B cell (primary cell): ENCODE results near the gene HAPLN1. TPM values are rescaled to one million over a fixed set of nuclear protein-coding genes. Genes with fewer than 3 reads are reported as not detected.

ENCODE experiments used
- ATAC-seq: fragments of 200-7000 bp; cut with Tn5 transposase; one replicate; pipeline ENCODE4 v1.10.0; 2021; ENCODE audit warnings: low read depth, mild to moderate bottlenecking, moderate number of reproducible peaks, moderate library complexity
- CTCF ChIA-PET: fragments of 350-600 bp; sonication (Branson Sonifier 250); formaldehyde crosslinking; loops from one replicate; lab custom pipeline; 2021; ENCODE audit warnings: antibody characterized with exemption, inconsistent platforms; lab: Charles Lee
- POLR2A ChIA-PET: fragments of 350-600 bp; sonication (Branson Sonifier 250); formaldehyde crosslinking; loops from one replicate; lab custom pipeline; 2021; ENCODE audit warnings: antibody characterized with exemption; lab: Charles Lee
- DNase-seq: peaks from one replicate; pipeline ENCODE4 v3.0.0; 2013
- H2AFZ ChIP-seq: 2 replicates; pipeline ENCODE4 v1.6.1; 2012; ENCODE audit warnings: mild to moderate bottlenecking, low read depth, low read length; ENCODE audit not compliant: insufficient read depth, poor library complexity, severe bottlenecking
- H3K27ac ChIP-seq, 2 donors: 1 replicate in 1 of 2; 2 replicates in 1 of 2; pipeline ENCODE4 v1.5.1; 2012 to 2013; ENCODE audit warnings: low read length in 2 of 2, mild to moderate bottlenecking in 2 of 2, moderate library complexity in 1 of 2
- H3K27me3 ChIP-seq, 4 experiments: fragments of 200-600 bp in 1 of 4; sonication (generic) in 1 of 4; replicated peaks in 1 of 4; 1 replicate in 2 of 4; 2 replicates in 2 of 4; pipeline versions ENCODE4 v1.6.1 to v1.7.0; 2013 to 2016; ENCODE audit warnings: low read length in 3 of 4, mild to moderate bottlenecking in 2 of 4, mixed read lengths in 1 of 4, moderate library complexity in 1 of 4; ENCODE audit not compliant: insufficient read depth in 4 of 4, control insufficient read depth in 3 of 4; ENCODE audit errors: control extremely low read depth in 1 of 4
- H3K36me3 ChIP-seq, 2 experiments: replicated peaks in 1 of 2; 1 replicate in 1 of 2; 2 replicates in 1 of 2; pipeline versions ENCODE4 v1.6.1 to v1.7.1; 2013; ENCODE audit warnings: low read length in 1 of 2; ENCODE audit not compliant: insufficient read depth in 2 of 2, control insufficient read depth in 1 of 2; ENCODE audit errors: control extremely low read depth in 1 of 2, extremely low read depth in 1 of 2
- H3K4me1 ChIP-seq, 2 donors: fragments of 200-600 bp in 1 of 2; sonication (generic) in 1 of 2; 1 replicate in 1 of 2; 2 replicates in 1 of 2; pipeline versions ENCODE4 v1.5.1 to v1.6.1; 2013 to 2017; ENCODE audit warnings: low read length in 2 of 2; ENCODE audit not compliant: control insufficient read depth in 2 of 2, insufficient read depth in 2 of 2
- H3K4me2 ChIP-seq: replicated peaks from 2 replicates; pipeline ENCODE3; 2012; ENCODE audit warnings: mild to moderate bottlenecking, low read depth, low read length; ENCODE audit not compliant: poor library complexity, severe bottlenecking
- H3K4me3 ChIP-seq, 5 experiments: fragments of 200-600 bp in 1 of 5; sonication (generic) in 1 of 5; 1 replicate in 3 of 5; 2 replicates in 2 of 5; pipeline versions ENCODE4 v1.5.1 to v1.7.0; 2011 to 2016; ENCODE audit warnings: low read length in 4 of 5, mild to moderate bottlenecking in 4 of 5, low read depth in 2 of 5, control low read depth in 1 of 5, moderate library complexity in 1 of 5; ENCODE audit not compliant: insufficient read depth in 1 of 5; ENCODE audit errors: control extremely low read depth in 1 of 5, extremely low read depth in 1 of 5
- H3K79me2 ChIP-seq: fragments of 200-600 bp; sonication (generic); one replicate; pipeline ENCODE4 v1.6.0; 2016; ENCODE audit warnings: low read length; ENCODE audit not compliant: control insufficient read depth, insufficient read depth
- H3K9ac ChIP-seq: fragments of 200-600 bp; sonication (generic); 2 replicates; pipeline ENCODE4 v1.6.1; 2017; ENCODE audit warnings: mild to moderate bottlenecking, low read length, moderate library complexity
- H3K9me3 ChIP-seq, 3 donors: one replicate each; pipeline versions ENCODE4 v1.6.1 to v1.7.1; 2013; ENCODE audit warnings: low read length in 2 of 3; ENCODE audit not compliant: control insufficient read depth in 2 of 3, insufficient read depth in 1 of 3; ENCODE audit errors: control extremely low read depth in 1 of 3
- H4K20me1 ChIP-seq: 2 replicates; pipeline ENCODE4 v1.6.0; 2012; ENCODE audit warnings: mild to moderate bottlenecking, low read length; ENCODE audit not compliant: insufficient read depth, control insufficient read depth, poor library complexity, severe bottlenecking
- H3K27ac Mint-ChIP-seq: one replicate; pipeline ENCODE4 v1.8.0; 2021; ENCODE audit warnings: mixed read lengths
- H3K27me3 Mint-ChIP-seq: one replicate; pipeline ENCODE4 v1.8.0; 2021; ENCODE audit warnings: mixed read lengths
- H3K4me1 Mint-ChIP-seq: one replicate; pipeline ENCODE4 v1.8.0; 2021; ENCODE audit warnings: mixed read lengths
- H3K4me3 Mint-ChIP-seq: one replicate; pipeline ENCODE4 v1.8.0; 2021; ENCODE audit warnings: mixed read lengths
- H3K9me3 Mint-ChIP-seq: one replicate; pipeline ENCODE4 v1.8.0; 2022; ENCODE audit warnings: mixed read lengths; ENCODE audit not compliant: insufficient read depth
- EZH2 ChIP-seq: IDR thresholded peaks from 2 replicates; pipeline ENCODE4 v1.6.1; 2012; ENCODE audit warnings: borderline replicate concordance, low read depth, mild to moderate bottlenecking, moderate library complexity, low read length; ENCODE audit not compliant: insufficient read depth, poor library complexity, severe bottlenecking
- WGBS: methylation state at CpG from one replicate; pipeline ENCODE4 v1.1.5; 2013; ENCODE audit warnings: missing lambda C conversion rate; ENCODE audit not compliant: insufficient coverage; 5-methylcytosine and 5-hydroxymethylcytosine counted together
- intact Hi-C: fragments of 100-400 bp; cut with micrococcal nuclease; formaldehyde crosslinking; loops from one replicate; pipeline ENCODE4 v1.10.0; 2022
- polyA plus RNA-seq: library from polyadenylated mRNA; depleted of rRNA; stranded (reverse); fragments of >200 nt; gene quantifications from 2 replicates; pipeline ENCODE4 v1.2.3, GENCODE V29; 2012
- total RNA-seq, 2 donors: library from RNA; stranded (reverse); fragments of 120-200 nt in 1 of 2; gene quantifications; 1 replicate in 1 of 2; 2 replicates in 1 of 2; pipeline versions ENCODE4 v1.2.3 to v1.2.4, GENCODE V29; 2013 to 2022
- TF ChIP-seq, protein P1 (sequence below): fragments of 200-600 bp; IDR thresholded peaks from one replicate; pipeline ENCODE4 v1.8.0; 2022; ENCODE audit warnings: antibody characterized with exemption, mild to moderate bottlenecking

Gene HAPLN1
- total and polyA plus RNA-seq, 2 donors (not counting 1 experiment from before 2014, with no cell fraction given) = not detected

GRCh38 chr5:83718936-83719495 is 1.6 kb downstream of the HAPLN1 start:
- no peak overlapping the region for H3K4me3 Mint-ChIP-seq
- TF ChIP-seq, protein P1, sequence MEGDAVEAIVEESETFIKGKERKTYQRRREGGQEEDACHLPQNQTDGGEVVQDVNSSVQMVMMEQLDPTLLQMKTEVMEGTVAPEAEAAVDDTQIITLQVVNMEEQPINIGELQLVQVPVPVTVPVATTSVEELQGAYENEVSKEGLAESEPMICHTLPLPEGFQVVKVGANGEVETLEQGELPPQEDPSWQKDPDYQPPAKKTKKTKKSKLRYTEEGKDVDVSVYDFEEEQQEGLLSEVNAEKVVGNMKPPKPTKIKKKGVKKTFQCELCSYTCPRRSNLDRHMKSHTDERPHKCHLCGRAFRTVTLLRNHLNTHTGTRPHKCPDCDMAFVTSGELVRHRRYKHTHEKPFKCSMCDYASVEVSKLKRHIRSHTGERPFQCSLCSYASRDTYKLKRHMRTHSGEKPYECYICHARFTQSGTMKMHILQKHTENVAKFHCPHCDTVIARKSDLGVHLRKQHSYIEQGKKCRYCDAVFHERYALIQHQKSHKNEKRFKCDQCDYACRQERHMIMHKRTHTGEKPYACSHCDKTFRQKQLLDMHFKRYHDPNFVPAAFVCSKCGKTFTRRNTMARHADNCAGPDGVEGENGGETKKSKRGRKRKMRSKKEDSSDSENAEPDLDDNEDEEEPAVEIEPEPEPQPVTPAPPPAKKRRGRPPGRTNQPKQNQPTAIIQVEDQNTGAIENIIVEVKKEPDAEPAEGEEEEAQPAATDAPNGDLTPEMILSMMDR = no peak
- no peak for TF ChIP-seq EZH2
- ChIA-PET POLR2A (no interaction called here), CTCF (interaction anchor here (1.2 to 1.3 kb wide), 2 partner anchors 11 kb away, joined by 3 read pairs; no protein-coding TSS in a partner anchor)
- H3K27me3 Mint-ChIP-seq = peaks cover 55% of the 10 kb centered on the region
- Histone ChIP-seq H3K27me3 (peaks cover 0 to 15% (median 3%) of the 10 kb centered on the region in 4 experiments), H4K20me1 (no peaks in the 10 kb centered on the region), H2AFZ (no peak overlapping the region), H3K4me2 (no peak overlapping the region), H3K9me3 (no peaks in the 10 kb centered on the region), H3K27ac (no peak overlapping the region), H3K4me1 (peaks cover 4 to 9% of the 10 kb centered on the region in 2 donors), H3K9ac (no peak overlapping the region), H3K36me3 (no peaks in the 10 kb centered on the region), H3K4me3 (no peak overlapping the region), H3K79me2 (no peaks in the 10 kb centered on the region)
- ATAC-seq (no peak), DNase-seq (no peak)
- no peak overlapping the region for H3K27ac Mint-ChIP-seq
- intact Hi-C loops = no loop called here
- peaks cover 17% of the 10 kb centered on the region for H3K4me1 Mint-ChIP-seq
- WGBS = no CpG with 5 or more reads among the region's 2 CpGs
- no peaks in the 10 kb centered on the region for H3K9me3 Mint-ChIP-seq

DNA sequence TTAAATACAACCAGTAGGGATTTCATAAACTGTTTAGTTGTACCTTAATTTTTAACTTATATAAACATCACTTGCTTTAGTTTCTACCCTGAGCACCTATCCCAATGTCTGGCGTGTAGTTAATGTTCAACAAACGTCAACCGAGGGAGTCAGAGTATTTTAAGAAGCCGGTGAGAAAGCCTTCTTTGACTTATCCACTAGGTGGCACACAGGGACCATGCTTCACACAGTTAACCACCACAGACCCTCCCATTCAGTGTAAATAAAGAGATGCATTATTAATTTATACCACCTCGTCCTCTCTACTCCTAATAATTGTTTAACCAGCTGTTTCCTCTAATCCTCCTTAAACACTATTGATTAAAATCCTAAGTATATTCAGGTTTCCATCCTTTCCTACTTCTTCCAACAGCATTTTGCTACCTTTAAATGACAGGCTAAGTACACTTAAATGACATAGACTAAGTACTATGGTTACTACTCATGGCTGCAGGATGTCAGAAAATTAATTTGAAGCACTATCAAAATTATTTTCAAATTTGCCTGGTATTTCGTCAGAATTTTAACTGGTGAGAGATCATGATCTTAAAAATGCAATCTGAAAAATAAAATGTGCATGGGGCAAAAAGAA is 2.3 kb downstream of the HAPLN1 start:
- DNase-seq = peak; percentile 50
- TF ChIP-seq, protein P1 = peak; percentile 76
- TF ChIP-seq EZH2 = no peak
- peaks cover 4 to 9% of the 10 kb centered on the region in 2 donors for H3K4me1 ChIP-seq
- H3K27ac ChIP-seq = no peak overlapping the region
- no peaks in the 10 kb centered on the region for H4K20me1 ChIP-seq
- no peaks in the 10 kb centered on the region for H3K36me3 ChIP-seq
- H3K79me2 ChIP-seq = no peaks in the 10 kb centered on the region
- no peak overlapping the region for H3K9ac ChIP-seq
- H3K4me3 Mint-ChIP-seq = no peak overlapping the region
- CTCF ChIA-PET = interaction anchor here (1.2 to 1.7 kb wide), 3 partner anchors 11 to 14 kb away, joined by 3 to 10 read pairs (median 3); no protein-coding TSS in a partner anchor
- H3K4me1 Mint-ChIP-seq = peaks cover 15% of the 10 kb centered on the region
- no peak overlapping the region for H3K4me3 ChIP-seq
- H3K4me2 ChIP-seq = no peak overlapping the region
- no CpG with 5 or more reads among the region's 6 CpGs for WGBS
- peaks cover 0 to 14% (median 2%) of the 10 kb centered on the region in 4 experiments for H3K27me3 ChIP-seq
- H2AFZ ChIP-seq = no peak overlapping the region
- intact Hi-C loops = no loop called here
- POLR2A ChIA-PET = no interaction called here
- H3K9me3 Mint-ChIP-seq = no peaks in the 10 kb centered on the region
- no peak overlapping the region for H3K27ac Mint-ChIP-seq
- no peaks in the 10 kb centered on the region for H3K9me3 ChIP-seq
- peaks cover 54% of the 10 kb centered on the region for H3K27me3 Mint-ChIP-seq
- peak; percentile 36 for ATAC-seq
